Left ventricle myocardium inferior (tissue), 1 donor: Measurements from ENCODE around the gene GPR146. TPM values are rescaled to one million over a fixed set of nuclear protein-coding genes. Genes with fewer than 3 reads are reported as not detected.

Experiments
- DNase-seq: peaks from one replicate; pipeline ENCODE4 v3.0.0-alpha.2; 2020
- H3K27ac ChIP-seq: fragments of 200-600 bp; replicated peaks from 2 replicates; pipeline ENCODE4 v1.8.0; 2021
- H3K27me3 ChIP-seq: fragments of 200-600 bp; 2 replicates; pipeline ENCODE4 v1.8.0; 2021; ENCODE audit warnings: low read depth
- H3K36me3 ChIP-seq: fragments of 200-600 bp; 2 replicates; pipeline ENCODE4 v1.8.0; 2021
- H3K4me1 ChIP-seq: fragments of 200-600 bp; 2 replicates; pipeline ENCODE4 v1.8.0; 2021
- H3K4me3 ChIP-seq: fragments of 200-600 bp; 2 replicates; pipeline ENCODE4 v1.8.0; 2021; ENCODE audit warnings: mild to moderate bottlenecking, moderate library complexity
- H3K9me3 ChIP-seq: fragments of 200-600 bp; replicated peaks from 2 replicates; pipeline ENCODE4 v1.8.0; 2021
- CTCF ChIP-seq: fragments of 200-600 bp; IDR thresholded peaks from 2 replicates; pipeline ENCODE4 v1.8.0; 2021; ENCODE audit warnings: antibody characterized with exemption, mild to moderate bottlenecking, borderline replicate concordance
- intact Hi-C: fragments of 100-400 bp; cut with micrococcal nuclease; formaldehyde crosslinking; loops from one replicate; pipeline ENCODE4 v1.11.0; 2022
- total RNA-seq: library from RNA; stranded (reverse); fragmentation: NEBNext Ultra II Directional; extraction: Animal tissue kit (Norgen Biotek cat#: 25700); gene quantifications from one replicate; pipeline ENCODE4 v1.2.1, GENCODE V29; 2021
- donor health status: DM: no; HTN: yes; CAD: no; lungs with severe emphysema.

The GPR146 gene
- total RNA-seq, 1 donor from 2014 or later = 29.8 TPM

DNA sequence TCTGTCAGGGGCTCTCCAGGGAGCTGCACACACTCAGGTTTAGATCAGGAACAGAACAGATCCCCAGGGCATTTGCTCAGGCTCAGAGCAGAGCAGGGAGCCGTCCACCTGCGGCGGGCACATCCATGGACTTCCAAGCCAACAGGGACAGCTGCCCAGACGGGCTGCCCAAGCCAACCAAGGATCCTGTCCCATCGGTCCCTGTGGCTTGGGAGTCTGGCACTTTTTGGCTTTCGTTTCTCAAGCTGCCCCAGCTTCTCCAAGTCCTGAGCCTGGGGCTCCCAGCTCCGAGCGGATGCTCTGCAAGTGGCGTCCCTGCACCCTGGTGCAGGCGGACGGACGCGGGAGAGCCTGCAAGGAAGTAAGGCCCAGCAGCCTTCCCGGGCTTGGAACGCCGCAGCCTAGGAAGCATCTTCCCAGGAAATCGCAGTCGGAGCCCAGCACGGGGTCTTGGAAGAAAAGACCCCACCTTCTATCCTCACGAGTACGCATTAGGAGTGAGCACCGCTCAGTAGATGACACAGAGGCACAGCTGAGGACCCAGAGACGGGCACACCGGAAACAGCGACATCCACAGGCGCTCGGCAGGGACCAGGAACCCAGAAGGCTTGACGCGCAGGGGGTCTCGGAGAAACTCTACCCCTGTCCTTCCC, 6.0 kb downstream of the GPR146 start:
- no peaks in the 10 kb centered on the region for H3K9me3 ChIP-seq
- TF ChIP-seq CTCF = no peak
- H3K4me3 ChIP-seq = no peak overlapping the region
- H3K4me1 ChIP-seq = peaks cover 99% of the 10 kb centered on the region
- no peak for DNase-seq
- H3K27me3 ChIP-seq = no peaks in the 10 kb centered on the region
- peak overlapping the region; percentile 88 for H3K27ac ChIP-seq
- intact Hi-C loops = no loop called here
- H3K36me3 ChIP-seq = no peaks in the 10 kb centered on the region

DNA sequence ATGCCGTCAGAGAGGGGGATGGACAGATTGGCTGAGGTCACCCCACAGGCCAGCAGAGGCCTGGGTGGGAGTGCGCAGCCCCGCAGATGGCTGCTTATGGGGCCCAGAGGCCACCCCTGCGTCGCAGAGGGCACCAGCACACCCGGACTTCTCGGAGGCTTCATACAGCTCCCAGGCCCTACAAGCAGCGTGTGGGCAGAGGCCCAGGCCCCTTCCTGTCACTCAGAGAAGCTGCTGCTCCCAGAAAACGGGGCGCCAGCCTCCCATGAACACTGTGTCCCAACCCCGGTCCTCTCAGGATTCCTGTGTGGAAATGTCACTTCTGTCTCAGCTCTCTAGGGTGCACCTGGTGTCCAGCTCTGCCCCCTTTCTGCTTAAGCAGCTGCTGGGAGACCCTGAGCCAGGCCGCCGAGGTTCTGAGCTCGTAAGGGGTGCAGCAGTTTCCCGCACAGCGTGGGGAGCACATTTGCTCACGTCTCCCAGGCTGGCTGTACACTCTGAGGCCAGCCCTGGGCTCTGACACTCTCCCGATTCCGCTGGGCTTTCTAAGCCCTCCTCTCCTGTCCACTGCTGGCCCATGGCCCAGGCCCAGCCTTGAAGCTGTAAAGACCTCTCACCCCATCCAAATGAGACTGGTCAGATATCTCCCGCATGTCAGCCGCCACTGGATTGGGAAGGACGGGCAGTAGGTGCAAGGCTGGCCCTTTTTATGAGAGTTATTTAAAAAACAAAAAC, 6.8 kb downstream of the GPR146 start:
- H3K4me1 ChIP-seq = peaks cover 99% of the 10 kb centered on the region
- intact Hi-C loops = no loop called here
- no peak overlapping the region for H3K4me3 ChIP-seq
- H3K27me3 ChIP-seq = no peaks in the 10 kb centered on the region
- H3K9me3 ChIP-seq = no peaks in the 10 kb centered on the region
- no peak for TF ChIP-seq CTCF
- peak overlapping the region; percentile 88 for H3K27ac ChIP-seq
- DNase-seq = no peak
- no peaks in the 10 kb centered on the region for H3K36me3 ChIP-seq

GRCh38 chr7:1052031-1052818, 7.9 kb downstream of the GPR146 start:
- peak; percentile 48 for DNase-seq
- intact Hi-C loops = no loop called here
- no peaks in the 10 kb centered on the region for H3K36me3 ChIP-seq
- H3K27ac ChIP-seq = peak overlapping the region; percentile 88
- peaks cover 99% of the 10 kb centered on the region for H3K4me1 ChIP-seq
- no peaks in the 10 kb centered on the region for H3K9me3 ChIP-seq
- H3K27me3 ChIP-seq = no peaks in the 10 kb centered on the region
- H3K4me3 ChIP-seq = no peak overlapping the region
- TF ChIP-seq CTCF = no peak

DNA sequence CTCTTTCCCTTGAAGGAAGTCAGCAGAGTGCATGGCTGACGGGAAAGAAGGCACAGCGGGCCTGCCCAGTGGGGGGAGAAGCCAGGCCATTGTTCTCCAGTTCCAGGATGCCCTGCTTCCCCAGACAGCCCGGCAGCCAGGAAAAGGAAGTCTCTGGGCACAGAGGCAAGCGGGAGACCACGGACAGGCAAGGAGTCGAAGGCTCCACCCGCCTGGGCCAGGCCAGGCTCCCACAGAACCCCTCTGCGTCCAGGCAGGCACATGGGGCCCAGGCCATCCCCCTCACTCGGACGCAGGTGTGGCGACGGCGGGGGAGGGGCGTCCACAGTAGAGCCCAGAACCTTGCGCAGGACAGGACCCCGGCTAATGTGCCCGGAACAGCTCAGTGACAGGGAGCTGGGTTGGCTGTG, 8.7 kb downstream of the GPR146 start:
- no peak overlapping the region for H3K4me3 ChIP-seq
- H3K36me3 ChIP-seq = peaks cover 7% of the 10 kb centered on the region
- peak; percentile 45 for DNase-seq
- TF ChIP-seq CTCF = no peak
- peak overlapping the region; percentile 88 for H3K27ac ChIP-seq
- H3K4me1 ChIP-seq = peaks cover 99% of the 10 kb centered on the region
- intact Hi-C loops = no loop called here
- H3K9me3 ChIP-seq = no peaks in the 10 kb centered on the region
- no peaks in the 10 kb centered on the region for H3K27me3 ChIP-seq

- H3K4me3 ChIP-seq = no peak overlapping the region
- intact Hi-C loops = no loop called here
- peaks cover 91% of the 10 kb centered on the region for H3K4me1 ChIP-seq
- no peaks in the 10 kb centered on the region for H3K27me3 ChIP-seq
- DNase-seq = no peak
- H3K27ac ChIP-seq = peak overlapping the region; percentile 88
- peaks cover 16% of the 10 kb centered on the region for H3K36me3 ChIP-seq
- no peaks in the 10 kb centered on the region for H3K9me3 ChIP-seq
- TF ChIP-seq CTCF = no peak
Observed at GRCh38 chr7:1053816-1054370, 9.5 kb downstream of the GPR146 start.
